GM13977 (cell line): ENCODE results near the gene TRPV3.

Experiments
- DNase-seq: peaks from one replicate; pipeline ENCODE4 v3.0.0; 2012; ENCODE audit warnings: low spot score
- in situ Hi-C: fragments of 300-500 bp; cut with MboI; formaldehyde crosslinking; loops from one replicate; pipeline ENCODE4 v1.12.0; 2022; ENCODE audit warnings: low sequenced_read_pairs, low pct_unique_long_range_greater_than_20kb, mixed read lengths, inconsistent platforms; ENCODE audit not compliant: unreplicated experiment
- TF ChIP-seq, protein P1 (sequence below): IDR thresholded peaks from 2 replicates; pipeline ENCODE4 v1.5.1; 2012; ENCODE audit warnings: mild to moderate bottlenecking, control low read depth; ENCODE audit not compliant: insufficient read depth; ENCODE audit errors: extremely low read depth, missing control alignments

TRPV3 gene

DNA sequence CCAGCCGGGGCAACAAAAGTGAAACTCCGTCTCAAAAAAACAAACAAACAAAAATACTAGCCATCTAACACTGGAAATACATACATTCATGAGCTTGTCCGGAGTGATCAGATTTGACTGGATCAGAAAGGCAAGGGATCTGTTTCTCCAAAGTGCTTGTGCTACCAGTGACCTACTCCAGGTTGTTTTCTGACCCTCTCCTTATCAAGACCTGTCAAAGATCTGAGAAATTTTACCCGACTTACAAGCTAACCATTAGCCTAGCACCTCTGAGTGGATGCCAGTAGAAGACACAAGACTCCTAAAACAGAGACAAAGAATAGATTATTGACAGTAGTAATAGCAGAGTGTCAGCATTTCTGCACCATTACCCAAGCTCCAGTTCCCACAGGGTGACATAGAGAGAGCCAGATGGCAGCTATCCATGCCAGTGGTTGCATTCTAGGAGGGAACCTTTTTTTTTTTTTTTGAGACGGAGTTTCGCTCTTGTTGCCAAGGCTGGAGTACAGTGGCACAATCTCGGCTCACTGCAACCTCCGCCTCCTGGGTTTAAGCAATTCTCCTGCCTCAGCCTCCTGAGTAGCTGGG lies 72.0 kb downstream of the TRPV3 start:
- TF ChIP-seq, protein P1, sequence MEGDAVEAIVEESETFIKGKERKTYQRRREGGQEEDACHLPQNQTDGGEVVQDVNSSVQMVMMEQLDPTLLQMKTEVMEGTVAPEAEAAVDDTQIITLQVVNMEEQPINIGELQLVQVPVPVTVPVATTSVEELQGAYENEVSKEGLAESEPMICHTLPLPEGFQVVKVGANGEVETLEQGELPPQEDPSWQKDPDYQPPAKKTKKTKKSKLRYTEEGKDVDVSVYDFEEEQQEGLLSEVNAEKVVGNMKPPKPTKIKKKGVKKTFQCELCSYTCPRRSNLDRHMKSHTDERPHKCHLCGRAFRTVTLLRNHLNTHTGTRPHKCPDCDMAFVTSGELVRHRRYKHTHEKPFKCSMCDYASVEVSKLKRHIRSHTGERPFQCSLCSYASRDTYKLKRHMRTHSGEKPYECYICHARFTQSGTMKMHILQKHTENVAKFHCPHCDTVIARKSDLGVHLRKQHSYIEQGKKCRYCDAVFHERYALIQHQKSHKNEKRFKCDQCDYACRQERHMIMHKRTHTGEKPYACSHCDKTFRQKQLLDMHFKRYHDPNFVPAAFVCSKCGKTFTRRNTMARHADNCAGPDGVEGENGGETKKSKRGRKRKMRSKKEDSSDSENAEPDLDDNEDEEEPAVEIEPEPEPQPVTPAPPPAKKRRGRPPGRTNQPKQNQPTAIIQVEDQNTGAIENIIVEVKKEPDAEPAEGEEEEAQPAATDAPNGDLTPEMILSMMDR, result no peak
- in situ Hi-C loops, result loop anchor here (25.0 kb wide), 1 partner anchor 102 kb away; no protein-coding TSS in a partner anchor
- no peak for DNase-seq

DNA sequence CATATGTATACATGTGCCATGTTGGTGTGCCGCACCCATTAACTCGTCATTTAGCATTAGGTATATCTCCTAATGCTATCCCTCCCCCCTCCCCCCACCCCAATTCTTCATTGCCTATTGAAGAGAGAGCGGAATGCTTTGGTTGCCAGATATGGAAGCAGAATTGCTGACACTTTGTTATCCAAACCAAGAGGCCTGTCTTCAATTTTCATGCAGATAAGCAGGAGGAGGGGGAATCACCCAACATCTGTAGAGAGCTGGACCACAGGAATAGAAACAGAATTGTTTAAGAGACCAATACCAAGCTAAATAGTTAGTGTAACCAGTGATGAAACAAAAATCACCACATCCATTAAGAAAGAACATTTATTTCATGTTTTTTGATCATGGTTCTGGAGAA lies 74.8 kb downstream of the TRPV3 start:
- in situ Hi-C loops, result loop anchor here (25.0 kb wide), 1 partner anchor 104 kb away; no protein-coding TSS in a partner anchor
- TF ChIP-seq, protein P1, result no peak
- DNase-seq, result no peak

DNA sequence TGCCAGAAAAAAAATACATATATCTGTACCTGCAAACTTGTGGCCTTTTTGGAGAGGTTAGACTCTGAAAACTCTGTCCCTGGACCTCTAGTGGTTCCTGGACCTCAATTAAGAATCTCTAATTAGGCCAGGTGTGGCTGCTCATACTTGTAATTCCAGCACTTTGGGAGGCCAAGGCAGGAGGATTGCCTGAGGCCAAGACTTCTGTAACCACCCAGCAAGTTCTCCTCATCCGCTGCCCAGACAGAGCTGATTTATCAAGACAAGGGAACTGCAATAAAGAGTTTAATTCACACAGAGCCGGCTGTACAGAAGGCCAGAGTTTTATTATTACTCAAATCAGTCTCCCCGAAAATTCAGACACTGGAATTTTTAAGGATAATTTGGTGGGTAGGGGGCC lies 77.6 kb downstream of the TRPV3 start:
- TF ChIP-seq, protein P1, result no peak
- in situ Hi-C loops, result loop anchor here (25.0 kb wide), 1 partner anchor 107 kb away; no protein-coding TSS in a partner anchor
- no peak for DNase-seq

DNA sequence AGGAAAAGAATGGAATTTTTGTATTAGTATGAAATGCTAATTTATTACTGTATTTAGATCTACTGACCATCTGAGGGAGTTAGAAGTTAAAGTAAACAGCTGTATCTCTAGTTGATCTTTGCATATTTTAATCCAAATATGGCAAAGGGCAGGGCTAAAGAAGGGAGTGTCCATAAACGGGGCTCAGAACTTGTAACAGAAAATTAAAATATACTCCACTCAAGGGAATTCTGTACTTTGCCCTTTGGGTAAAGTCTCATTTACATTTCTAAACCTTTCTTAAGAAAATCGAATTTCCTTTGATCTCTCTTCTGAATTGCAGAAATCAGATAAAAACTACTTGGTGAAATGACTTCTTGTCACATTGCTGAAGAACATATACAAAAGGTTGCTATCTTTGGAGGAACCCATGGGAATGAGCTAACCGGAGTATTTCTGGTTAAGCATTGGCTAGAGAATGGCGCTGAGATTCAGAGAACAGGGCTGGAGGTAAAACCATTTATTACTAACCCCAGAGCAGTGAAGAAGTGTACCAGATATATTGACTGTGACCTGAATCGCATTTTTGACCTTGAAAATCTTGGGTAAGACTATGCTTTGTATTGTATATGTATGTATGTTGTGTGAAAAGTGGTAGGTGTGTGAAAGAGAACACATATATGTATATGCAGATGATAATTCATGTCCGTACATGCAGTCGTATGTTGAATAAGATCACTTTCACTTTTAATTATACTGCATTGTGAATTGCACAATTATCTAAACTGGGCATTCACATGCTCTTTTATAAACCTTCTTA lies 81.6 kb downstream of the TRPV3 start, which contains the start of gene ASPA:
ASPA (plus strand) TSS at position 186 of the 799 bp plus-strand sequence; CDS start at position 349, 163 bp downstream.
- TF ChIP-seq, protein P1, result no peak
- DNase-seq, result no peak
- in situ Hi-C loops, result loop anchor here (25.0 kb wide), 1 partner anchor 111 kb away; no protein-coding TSS in a partner anchor

DNA sequence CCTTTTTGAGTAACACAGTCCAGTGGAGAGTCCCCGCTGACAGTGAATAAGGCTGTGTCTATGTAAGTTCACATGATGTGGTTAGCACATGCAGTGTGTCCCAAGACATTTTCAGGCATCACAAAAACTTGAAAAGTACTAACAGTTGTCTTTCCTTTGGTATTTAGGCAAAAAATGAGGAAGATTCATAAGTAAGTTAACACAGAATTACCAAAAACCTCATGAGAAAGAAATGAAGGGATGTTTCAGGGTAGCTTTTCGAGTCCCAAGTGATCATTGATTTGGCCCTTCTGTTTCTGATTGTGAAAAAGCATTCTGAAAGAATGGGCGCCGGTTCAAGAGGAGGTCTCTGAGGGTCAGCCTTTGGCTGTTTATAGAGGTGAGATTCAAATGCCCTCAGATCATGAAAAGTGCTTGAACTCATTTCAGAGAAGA lies 82.3 kb downstream of the TRPV3 start:
- in situ Hi-C loops, result loop anchor here (25.0 kb wide), 1 partner anchor 112 kb away; no protein-coding TSS in a partner anchor
- TF ChIP-seq, protein P1, result no peak
- DNase-seq, result no peak

DNA sequence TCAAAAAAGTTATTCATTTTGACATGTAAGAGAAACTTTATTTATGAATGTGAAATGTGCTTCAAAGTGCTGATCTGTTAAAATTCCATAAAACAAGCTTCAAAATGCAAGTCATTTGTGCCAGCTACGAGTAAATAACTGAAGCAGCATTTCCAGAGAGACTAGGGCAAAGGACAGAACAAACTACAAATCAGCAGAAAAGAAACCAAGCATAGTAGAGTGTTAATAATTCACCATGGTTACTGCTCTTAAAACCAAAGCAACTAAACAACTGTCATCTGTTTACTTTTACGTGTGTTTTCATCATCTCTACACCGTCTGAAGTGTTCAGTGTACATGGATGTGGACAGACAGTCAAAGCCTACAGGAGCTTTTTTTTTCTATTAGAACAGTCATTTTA lies 83.4 kb downstream of the TRPV3 start:
- DNase-seq, result no peak
- in situ Hi-C loops, result no loop called here

More for the DNA sequence above, 83.4 kb downstream of the TRPV3 start:
- TF ChIP-seq, protein P1, result no peak
